Measurements from ENCODE around the gene HSPA12B.
A peak's percentile ranks its signal among the peaks of the same experiment; 100 is the strongest.

Gene HSPA12B

DNA sequence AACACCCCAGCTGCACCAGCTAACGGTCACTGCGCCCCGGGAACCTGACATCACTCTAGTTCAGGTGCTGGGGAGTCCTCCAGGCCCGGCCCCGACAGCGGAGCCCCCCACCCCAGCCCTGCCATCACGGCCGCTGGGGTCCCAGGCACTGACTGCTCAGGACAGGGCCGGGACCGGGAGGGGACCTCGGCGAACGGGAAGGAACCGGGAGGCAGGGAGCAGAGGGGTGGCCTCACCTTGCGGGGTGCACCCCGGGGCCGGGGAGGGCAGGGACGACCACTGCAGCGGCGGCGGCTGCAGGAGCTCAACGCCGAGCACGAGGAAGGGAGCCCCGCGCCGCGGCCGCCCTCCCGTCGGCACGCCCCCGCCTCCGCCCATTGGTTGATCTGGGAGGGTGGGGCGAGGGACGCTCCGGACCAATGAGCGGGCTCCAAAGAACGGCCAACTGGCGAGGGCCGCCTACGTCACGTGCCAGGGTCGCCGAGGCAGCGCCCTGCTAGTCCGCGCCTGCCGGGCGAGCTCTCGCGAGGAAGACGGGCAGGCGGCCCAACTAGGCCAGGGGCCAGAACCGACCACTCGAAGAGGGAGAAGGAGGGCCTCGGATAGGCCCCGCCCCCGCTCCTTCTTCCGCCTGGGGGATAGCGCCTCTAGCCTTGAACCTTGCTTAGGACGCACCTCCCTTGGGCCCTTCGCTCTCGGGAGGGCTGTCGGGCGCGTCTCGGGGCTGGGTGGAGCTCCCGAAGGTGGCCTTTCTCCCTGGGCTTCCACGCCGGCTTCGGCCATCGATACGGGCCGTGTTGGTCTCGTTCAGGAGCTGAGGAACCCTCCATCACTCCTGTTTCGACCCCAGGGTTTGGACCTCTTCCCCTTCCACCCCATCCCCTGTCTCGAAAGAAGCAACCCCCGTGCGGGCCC, 35.2 kb downstream of the HSPA12B start, which contains the start of gene ADISSP:
TSS of gene ADISSP (minus strand) at position 327 of the 915 bp plus-strand sequence. CDS start 7,653 bp downstream, outside the sequence.
- DNase-seq: peak; percentile 96 to 99

DNA sequence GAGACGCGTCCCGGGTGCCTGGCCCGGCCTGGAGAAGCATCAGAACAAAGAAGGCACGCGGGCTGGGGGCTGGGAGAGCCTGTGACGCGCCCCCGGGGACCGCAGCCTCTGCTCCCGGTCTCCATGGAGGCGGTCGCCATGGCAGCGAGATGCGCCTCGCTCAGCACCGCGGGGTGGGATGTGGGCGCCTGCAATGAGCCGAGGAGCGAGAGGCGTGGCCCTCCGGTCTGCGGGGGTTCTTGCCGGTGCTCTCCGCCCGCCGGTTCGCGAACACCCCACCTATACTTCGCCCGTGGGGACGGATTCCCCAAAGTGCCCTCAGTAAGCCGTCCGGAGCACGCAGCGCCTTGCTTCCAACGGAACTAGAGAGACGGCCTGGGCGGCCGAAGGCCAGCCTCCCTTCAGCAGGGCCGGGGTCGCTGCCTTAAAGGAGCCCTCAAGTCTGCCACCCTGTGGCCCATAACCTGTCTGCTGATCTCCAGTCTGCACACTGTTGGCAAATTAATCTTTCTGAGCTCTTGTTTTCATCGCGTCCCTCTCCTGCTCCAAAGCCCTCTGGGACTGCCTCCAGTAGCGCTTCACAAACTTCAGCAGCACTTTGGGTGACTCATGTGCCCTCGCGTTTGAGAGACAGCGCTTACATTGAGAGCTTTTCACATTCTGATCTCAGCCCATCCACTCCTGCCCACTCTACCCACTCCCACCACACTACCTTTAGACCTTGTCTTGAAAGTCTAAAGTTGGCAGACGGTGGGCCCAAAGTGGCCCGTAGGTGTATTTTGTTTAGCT, 36.1 kb downstream of the HSPA12B start:
- DNase-seq: peak; percentile 68 to 71

DNA sequence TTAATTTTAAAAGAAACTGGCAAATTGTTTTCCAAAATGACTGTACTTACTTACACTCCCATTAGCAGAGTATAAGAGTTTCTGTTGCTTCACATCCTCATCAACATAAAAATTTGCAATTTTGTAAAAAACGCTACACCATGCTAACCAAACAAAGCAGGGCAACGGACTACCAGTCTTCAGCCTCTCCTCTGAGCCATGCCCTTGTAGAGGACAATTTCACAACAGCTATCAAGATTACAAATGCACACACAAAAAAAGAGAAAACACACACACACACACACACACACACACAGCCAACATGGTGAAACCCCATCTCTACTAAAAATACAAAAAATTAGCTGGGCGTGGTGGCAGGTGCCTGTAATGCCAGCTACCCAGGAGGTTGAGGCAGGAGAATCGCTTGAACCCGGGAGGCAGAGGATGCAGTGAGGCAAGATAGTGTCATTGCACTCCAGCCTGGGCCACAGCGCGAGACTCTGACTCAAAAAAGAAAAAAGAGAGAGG, 39.1 kb downstream of the HSPA12B start:
- DNase-seq: no peak

DNA sequence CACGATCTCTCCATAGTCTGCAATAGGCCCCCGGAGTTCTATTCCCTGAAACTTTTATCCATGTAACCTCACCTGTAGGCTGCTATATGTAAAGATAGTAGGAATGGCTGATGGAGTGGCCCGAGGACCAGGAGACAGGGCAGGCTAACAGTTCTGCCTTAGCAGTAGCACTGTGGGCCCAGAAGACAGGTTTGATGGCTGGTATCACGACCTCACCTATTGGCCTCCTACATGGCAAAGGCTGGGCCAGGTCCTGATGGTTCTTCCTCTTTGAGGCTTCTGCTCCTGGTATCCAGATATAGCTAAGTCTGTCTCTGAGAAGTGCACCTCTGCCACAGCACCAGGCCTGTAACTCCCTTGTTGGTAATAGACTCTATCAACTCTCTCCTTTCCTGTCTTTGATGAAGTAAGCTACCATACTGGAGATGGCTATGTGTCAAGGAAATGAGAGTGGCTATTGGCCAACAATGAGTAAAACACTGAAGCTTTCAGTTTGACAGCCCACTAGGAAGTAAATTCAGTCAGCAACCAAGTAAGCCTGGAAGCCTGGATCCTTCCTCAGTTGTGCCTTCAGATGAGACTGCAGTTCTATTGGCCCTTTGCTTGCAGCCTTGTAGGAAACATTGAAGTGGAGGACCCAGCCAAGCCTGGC, 43.1 kb downstream of the HSPA12B start:
- no peak for DNase-seq

DNA sequence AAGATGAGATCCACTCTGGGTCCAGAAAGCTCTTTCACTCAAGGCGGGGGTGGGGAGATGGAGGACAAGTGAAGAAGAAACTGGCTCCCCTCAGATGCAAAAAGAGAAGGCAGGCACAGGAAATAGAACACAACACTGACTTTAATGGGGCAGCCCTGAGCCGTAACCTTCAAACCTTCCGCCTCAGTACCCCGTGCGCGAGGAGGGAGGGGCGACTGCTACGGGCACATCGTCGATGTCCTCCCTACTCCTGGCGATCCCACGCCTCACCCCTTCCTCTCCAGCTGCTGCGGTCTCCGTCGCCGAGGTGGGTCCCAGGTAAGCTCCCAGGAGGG, 44.9 kb downstream of the HSPA12B start:
- DNase-seq: no peak

DNA sequence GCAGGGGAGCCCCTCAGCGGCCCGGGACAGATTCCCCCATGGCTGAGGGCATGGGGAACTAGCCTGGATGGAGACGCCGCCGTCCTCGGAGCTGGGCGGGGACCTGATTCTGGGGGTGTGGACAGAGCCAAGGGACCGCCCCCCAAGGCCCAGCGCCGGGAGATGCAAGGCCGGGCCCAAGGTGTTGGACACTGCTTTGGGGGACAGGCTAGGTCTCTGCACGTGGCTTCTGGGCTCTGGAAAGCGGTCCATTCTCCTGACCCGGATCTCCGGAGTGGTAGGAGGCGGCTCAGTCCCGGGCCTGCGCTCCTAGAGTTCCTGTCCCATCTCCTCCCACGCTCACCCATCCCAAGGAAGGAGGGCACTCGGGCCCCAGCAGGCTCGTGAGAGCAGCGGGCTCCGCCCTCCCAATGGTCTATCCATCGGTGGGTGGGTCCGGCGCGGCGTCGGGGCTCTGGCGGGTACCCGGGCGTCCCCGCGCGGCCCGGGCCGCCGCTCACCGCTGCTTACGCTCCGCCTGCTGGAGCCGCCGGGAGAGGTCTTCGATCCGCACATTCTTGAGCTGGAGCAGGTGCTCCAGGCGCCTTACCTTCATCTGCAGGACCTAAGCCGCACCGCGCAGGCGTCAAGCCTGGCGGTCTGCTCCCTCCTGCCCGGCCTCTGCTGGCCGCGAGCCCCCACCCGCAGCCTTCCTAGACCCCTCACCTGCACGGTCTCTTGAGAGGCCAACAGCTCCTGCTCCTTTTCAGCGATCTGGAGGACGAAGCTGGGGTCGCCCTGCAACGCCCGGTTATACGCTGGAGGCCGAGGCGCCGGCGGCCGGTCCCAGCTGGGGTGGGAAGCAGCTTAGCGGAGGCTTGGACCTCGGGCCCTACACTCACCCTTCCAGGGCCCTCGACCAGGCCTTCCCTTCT, 45.5 kb downstream of the HSPA12B start:
- no peak for DNase-seq

DNA sequence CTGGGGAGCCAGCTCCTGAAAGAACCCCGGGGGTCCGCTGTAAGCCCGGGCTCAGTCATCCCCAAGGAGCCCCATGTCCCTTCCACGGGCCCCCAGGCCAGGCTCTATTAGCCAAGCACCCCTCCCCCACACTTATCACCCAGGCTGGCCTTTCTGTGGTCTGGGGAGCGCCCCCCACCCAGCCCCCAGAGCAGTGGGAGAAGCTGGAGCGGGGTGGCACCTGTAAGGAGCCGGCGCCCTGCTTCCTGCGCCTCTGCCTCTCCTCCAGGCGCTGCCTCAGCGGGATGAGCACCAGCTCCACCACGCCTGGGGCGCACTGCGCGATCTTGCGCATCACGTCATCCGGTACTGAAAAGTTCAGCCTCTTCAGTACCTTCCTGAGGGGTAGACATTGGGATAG, 46.5 kb downstream of the HSPA12B start:
- no peak for DNase-seq

DNA sequence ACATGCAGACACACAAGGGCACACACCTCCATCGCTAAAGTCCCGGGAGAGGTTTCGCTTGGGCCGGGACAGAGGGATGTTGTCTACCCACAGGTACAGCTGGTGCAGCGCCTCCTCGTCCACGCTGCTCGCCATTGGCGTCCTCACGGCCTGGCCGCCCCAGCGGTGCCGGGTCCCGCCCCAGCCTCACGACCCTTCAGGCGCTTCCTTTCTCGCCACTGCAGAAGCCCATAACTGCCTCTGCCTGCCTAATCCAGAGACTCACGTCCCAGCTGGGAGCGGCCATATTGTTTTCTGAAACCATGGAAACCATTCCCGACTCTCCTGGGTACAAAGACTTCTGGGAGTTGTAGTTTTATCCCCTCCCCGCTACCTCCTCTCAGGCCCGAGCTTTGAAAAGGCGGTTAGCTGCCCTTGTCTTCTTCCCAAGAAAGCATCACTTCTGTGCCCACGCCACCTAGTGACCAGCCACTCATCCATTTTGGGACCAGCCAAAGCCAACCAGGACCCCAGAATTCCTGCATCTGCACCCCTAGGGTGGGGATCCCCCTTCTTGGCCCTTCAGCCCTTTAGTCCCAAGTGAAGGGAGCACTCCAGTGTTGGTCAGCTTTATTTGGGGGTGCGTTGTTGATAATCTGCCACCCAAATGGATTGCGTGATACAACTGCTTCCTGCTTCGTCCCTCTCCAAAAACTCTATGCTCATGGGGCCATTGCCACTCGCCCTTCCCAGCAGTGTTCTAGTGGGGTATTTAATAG, 48.8 kb downstream of the HSPA12B start, which contains the start of gene SPEF1:
TSS of gene SPEF1 (minus strand) at position 296 of the 758 bp plus-strand sequence. CDS start at position 135, 161 bp downstream.
- peak; percentile 67 to 90 for DNase-seq

- no peak for DNase-seq
Observed at GRCh38 chr20:3782597-3782996, 50.1 kb downstream of the HSPA12B start.

GRCh38 chr20:3783068-3783489, 50.6 kb downstream of the HSPA12B start:
- no peak for DNase-seq

GRCh38 chr20:3783511-3784195, 51.2 kb downstream of the HSPA12B start:
- no peak for DNase-seq

- DNase-seq: no peak
Observed at GRCh38 chr20:3784216-3784853, 51.9 kb downstream of the HSPA12B start.

GRCh38 chr20:3784863-3785239, 52.4 kb downstream of the HSPA12B start:
- DNase-seq: no peak

DNA sequence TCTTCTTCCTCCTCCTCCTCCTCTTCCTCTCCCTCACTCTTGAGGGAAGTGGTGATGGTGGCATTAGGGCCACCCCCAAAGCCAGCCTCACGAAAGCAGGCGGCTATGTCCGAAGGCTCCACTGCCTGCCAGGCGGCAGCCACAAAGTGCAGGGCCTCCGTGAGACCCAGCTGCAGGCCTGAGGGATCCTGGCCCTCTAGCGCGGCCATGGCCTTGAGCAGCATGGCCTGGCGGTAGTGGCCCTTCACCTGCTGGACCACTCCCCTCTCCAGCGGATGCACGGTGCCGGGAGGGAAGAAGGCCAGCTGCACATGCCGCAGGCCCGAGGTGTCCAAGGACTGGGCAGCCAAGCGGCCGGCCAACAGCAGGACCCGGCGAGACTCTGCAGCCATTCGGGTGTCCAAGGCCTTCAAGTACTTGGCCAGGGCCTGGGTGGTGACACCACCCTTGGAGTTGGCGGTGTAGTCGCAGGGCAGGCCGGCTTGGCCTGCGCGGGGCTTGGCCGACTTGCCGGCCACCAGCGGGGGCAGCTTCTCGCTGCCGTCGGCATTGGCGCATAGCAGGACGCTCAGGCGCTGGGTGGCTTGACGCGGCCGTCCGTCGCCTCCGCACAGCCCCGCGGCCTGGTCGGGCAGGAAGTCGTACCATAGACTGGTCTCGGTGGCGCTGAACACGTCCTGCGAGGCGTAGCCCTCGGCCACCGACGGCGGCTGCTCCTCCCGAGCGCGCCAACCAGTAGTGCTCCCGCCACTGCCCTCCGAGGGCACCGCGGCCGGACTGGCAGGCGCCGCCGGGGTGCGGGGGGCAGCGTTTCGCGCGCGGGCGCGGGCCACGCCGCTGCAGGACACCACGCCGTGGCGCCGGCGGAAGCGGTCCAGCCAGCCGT, 53.0 kb downstream of the HSPA12B start:
- DNase-seq: no peak

GRCh38 chr20:3786126-3786484, 53.6 kb downstream of the HSPA12B start:
- DNase-seq: no peak

GRCh38 chr20:3786665-3787323, 54.3 kb downstream of the HSPA12B start, which contains the start of gene CENPB:
Gene CENPB (minus strand): TSS chr20:3786740. CDS start chr20:3786483, 257 bp downstream.
- DNase-seq: peak; percentile 68 to 88

- DNase-seq: no peak
Observed at GRCh38 chr20:3787324-3788014, 55.0 kb downstream of the HSPA12B start.

Measured in NCI-H187 (cell line).